ENCODE data around the gene IL13.
"Not testable (repeated sequence)": the region's sequence is repeated elsewhere in the genome, so short reads cannot be mapped to it uniquely, and the experiment has no call there.

Gene IL13

DNA sequence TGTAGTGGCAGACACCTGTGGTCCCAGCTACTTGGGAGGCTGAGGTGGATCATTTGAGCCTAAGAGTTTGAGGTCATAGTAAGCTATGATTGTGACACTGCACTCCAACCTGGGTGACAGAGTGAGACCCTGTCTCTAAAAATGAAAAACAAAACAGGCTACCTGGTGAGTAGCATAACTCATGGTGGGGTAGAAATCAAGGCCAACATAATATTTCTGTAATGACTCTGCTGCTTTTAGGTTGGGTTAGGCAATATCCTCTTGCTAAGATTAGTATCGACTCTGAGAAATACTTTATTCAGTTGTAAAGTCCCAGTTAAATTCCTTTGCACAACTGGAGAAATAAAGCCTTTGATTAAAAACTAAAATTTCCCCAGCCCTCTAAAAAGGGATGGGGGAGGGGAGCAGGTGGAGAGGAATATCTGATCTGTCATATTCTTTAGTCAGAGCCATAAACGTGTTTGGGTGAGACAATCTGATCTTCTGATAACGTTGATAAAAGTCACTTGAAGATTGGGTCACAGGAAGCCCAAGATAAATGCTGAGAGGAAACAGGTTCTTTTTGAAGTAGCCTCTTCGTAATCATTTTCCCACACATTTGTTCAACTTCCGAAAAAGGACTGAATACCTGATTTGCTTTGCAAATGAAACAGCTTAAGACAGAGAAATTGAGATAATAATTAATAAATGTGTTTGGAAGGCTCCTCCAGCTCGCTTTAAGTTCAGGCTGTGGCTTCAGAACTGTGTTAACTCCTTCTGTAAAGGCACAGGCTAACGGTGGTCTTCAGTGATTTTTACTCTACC, 30.8 kb downstream of the IL13 start:
- peak; percentile 22 for DNase-seq (ENCODE audit: low read depth)

DNA sequence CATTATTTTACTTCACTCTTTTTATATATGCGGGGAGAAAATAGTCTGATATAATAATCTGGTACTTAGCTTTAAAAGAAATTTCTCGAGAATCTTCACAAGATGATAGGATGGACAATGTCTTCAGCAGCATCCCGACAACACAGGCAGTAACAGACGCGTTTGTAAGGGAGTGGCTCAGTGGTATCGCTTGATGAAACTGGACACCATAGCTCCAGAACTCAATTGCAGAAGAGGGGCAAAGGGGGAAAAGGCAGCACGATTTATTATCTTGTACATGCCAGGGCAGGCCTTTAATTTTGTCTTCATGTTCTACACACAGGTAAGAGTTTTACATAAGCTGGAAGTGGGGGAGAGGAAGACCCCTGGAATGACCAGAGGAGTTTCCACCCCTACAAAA, 31.5 kb downstream of the IL13 start:
- DNase-seq (ENCODE audit: low read depth), result no peak

DNA sequence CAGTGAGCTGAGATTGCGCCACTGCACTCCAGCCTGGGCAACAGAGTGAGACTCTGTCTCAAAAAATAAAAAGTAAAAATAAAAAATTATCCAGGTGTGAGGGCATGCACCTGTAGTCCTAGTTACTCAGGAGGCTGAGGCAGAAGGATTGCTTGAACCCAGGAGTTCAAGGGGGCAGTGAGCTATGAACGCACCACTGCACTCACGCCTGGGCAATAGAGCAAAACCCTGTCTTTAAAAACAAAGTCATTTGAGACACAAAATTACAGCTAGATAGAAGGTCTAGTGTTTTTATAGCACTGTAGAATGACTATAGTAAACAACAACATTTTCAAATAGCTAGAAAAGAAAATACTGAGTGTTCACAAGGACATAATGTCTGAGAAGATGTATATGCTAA, 32.2 kb downstream of the IL13 start:
- no peak for DNase-seq (ENCODE audit: low read depth)

DNA sequence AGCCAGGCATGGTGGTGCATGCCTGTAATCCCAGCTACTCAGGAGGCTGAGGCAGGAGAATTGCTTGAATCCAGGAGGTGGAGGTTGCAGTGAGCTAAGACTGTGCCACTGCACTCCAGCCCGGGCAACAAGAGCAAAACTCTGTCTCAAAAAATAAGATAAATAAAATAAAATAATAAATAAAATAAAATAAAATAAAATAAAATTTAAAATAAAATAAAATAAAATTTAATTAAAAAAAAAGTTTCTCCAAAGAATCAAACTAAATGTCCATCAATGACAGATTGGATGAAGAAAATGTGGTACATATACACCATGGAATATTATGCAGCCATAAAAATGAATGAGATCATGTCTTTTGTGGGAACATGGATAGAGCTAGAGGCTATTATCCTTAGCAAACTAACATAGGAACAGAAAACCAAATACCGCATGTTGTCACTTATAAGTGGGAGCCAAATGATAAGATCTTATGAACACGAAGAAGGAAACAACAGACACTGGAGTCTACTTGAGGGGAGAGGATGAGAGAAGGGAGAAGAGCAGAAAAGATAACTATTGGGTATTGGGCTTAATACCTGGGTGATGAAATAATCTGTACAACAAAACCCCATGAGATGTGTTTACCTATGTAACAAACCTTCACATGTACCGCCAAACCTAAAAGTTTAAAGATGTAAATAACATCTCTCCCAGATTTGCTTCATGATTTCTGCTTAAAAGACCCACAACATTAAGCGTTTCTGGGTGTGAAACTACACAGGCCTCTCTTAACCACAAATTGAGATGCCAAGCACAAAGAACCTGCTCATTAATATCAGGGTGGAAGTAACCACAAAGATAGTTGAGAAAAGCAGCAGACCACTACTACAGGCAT, 34.0 kb downstream of the IL13 start:
- not testable (repeated sequence) for DNase-seq (ENCODE audit: low read depth)

DNA sequence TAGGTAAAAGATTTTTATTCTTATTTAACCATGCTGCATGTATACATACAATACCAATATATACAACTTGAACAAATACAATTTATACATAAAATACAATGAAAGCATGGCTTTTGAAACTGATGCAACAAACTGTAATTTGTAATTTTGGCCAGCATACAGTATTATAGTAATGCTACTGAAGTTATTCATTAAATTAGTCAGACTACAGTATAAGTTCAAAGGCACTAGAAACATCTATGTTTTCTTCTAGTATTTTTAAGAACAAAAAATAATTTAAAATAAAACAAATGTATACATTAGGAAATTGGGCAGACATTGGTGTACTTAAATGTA, 34.6 kb downstream of the IL13 start:
- DNase-seq (ENCODE audit: low read depth), result no peak

DNA sequence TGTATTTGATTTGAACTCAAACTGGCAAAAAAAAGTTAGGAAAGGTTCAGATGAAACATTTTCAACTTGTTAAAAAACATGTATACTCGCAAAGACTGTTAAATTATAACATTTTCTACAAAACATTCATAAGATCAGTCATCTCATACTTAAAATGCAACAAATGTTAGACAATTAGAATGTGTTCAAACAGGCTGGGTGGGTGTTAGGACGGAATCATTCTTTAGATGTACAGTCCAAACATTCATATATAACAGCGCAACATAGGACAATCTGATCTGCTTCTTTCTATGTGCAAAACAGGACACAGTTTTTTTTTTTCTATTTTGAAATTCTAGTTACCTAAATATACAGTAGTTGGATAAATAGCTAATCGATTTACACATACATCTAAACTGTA, 38.0 kb downstream of the IL13 start:
- DNase-seq (ENCODE audit: low read depth), result no peak

DNA sequence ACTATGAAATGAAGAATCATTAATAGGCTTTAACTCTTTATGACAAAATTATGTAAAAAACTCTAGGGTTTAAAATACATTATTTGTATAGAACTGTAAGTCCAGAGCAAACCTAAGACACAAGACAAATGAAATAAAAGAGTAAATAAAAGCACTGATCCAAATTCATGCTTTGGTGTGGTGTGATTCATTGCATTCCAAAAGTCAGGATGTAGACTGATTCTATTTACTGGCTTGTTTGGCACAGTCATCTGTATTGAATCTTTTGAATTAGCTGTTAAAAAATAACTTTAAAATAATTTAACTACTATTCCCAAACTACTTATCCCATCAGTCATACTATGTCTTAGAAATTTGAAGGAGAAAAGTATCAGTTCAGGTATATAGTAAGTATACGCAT, 46.9 kb downstream of the IL13 start:
- DNase-seq (ENCODE audit: low read depth), result peak; percentile 64

DNA sequence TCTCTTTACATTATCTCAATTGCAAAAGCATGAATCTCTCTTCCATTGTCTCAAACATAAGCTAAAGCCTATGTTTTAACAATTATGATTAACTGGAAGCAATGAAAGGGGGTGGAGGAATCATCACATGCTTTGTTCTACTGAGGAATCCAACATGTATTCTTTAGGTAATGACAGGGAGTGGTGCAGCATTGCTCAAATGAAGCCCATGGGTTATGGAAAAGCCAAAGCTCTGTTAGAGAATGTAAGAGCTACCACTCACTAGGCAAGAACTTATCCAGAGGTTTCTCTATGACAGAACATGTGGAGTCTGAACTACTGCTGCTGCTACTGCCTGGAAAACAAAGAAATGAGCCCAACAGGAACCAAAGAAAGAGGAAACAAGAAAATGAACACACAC, 50.7 kb downstream of the IL13 start:
- no peak for DNase-seq (ENCODE audit: low read depth)
